DMS53 treated with DMSO at 0.1 percent for 48 hours (cell line): Measurements from ENCODE around the gene IQSEC3.
A peak's percentile ranks its signal among the peaks of the same experiment; 100 is the strongest.
"Not testable (repeated sequence)": the region's sequence is repeated elsewhere in the genome, so short reads cannot be mapped to it uniquely, and the experiment has no call there.

Experiments
- DNase-seq: peaks from one replicate; lab custom pipeline; 2025; ENCODE audit not compliant: unreplicated experiment; lab: John Stamatoyannopoulos, UW

The IQSEC3 gene

GRCh38 chr12:177336-177979, 110.9 kb downstream of the IQSEC3 start:
- no peak for DNase-seq

- DNase-seq: no peak
Measured at GRCh38 chr12:177980-178828, 111.6 kb downstream of the IQSEC3 start.

- DNase-seq: no peak
Measured at GRCh38 chr12:178829-179109, 112.2 kb downstream of the IQSEC3 start.

- DNase-seq: no peak
Measured at GRCh38 chr12:179131-179884, 112.7 kb downstream of the IQSEC3 start.

- no peak for DNase-seq
Measured at GRCh38 chr12:179885-180284, 113.3 kb downstream of the IQSEC3 start.

- no peak for DNase-seq
Measured at GRCh38 chr12:180445-180844, 113.9 kb downstream of the IQSEC3 start.

- no peak for DNase-seq
Measured at GRCh38 chr12:181921-182320, 115.4 kb downstream of the IQSEC3 start.

GRCh38 chr12:182381-182892, 115.9 kb downstream of the IQSEC3 start:
- no peak for DNase-seq

GRCh38 chr12:184811-185575, 118.4 kb downstream of the IQSEC3 start:
- DNase-seq: no peak

- no peak for DNase-seq
Measured at GRCh38 chr12:185576-185955, 119.0 kb downstream of the IQSEC3 start.

- DNase-seq: no peak
Measured at GRCh38 chr12:186006-186625, 119.5 kb downstream of the IQSEC3 start.

GRCh38 chr12:187986-188909, 121.7 kb downstream of the IQSEC3 start:
- not testable (repeated sequence) for DNase-seq

- peak; percentile 86 for DNase-seq
Measured at GRCh38 chr12:188910-189621, 122.5 kb downstream of the IQSEC3 start.

- no peak for DNase-seq
Measured at GRCh38 chr12:189622-189962, 123.0 kb downstream of the IQSEC3 start.

GRCh38 chr12:190881-191280, 124.3 kb downstream of the IQSEC3 start:
- no peak for DNase-seq

GRCh38 chr12:191541-191940, 125.0 kb downstream of the IQSEC3 start:
- no peak for DNase-seq

- no peak for DNase-seq
Measured at GRCh38 chr12:193261-193660, 126.7 kb downstream of the IQSEC3 start.

- no peak for DNase-seq
Measured at GRCh38 chr12:194276-194675, 127.7 kb downstream of the IQSEC3 start.

GRCh38 chr12:195156-195555, 128.6 kb downstream of the IQSEC3 start:
- no peak for DNase-seq
